CD4-positive, alpha-beta T cell treated with Interleukin-17A for 1 hour (primary cell): ENCODE data around the gene PIAS3.

ENCODE experiments used
- DNase-seq: peaks from one replicate; pipeline ENCODE4 v3.0.0-alpha.2; 2020

The PIAS3 gene

DNA sequence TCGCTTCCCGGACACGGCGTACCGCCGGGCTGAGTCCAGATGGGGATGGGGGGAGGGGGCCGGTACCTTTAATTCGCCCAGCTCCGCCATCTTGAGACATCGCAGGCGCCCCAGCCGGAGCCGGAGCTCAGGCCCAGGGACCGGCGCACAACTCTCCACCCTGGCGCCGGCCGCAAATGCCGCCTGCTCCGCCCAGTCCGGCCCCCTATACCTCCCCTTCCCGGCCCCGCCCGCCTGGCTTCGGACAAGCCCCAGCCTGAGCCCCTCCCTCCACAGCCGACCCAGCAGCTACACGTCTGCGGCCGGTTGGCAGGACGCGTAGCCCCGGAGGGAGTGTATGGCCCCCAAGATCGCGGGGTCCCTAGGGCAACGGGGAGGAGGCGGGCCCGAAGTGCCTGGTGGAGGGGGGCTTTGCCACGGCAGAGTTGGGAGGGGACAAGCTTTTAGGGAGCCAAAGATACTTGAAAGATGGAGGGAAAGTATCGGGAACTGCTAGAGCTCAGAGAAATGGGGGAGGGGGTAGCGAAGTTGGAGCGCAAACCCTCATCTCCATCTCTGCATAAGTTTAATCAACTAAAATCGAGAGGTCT lies at the start of gene PIAS3:
TSS of gene PIAS3 (minus strand) at position 181 of the 590 bp plus-strand sequence. CDS start at position 90, 91 bp downstream.
- peak; percentile 85 for DNase-seq

GRCh38 chr1:145908653-145909052 lies 49.8 kb upstream of the PIAS3 start:
- DNase-seq, result no peak

DNA sequence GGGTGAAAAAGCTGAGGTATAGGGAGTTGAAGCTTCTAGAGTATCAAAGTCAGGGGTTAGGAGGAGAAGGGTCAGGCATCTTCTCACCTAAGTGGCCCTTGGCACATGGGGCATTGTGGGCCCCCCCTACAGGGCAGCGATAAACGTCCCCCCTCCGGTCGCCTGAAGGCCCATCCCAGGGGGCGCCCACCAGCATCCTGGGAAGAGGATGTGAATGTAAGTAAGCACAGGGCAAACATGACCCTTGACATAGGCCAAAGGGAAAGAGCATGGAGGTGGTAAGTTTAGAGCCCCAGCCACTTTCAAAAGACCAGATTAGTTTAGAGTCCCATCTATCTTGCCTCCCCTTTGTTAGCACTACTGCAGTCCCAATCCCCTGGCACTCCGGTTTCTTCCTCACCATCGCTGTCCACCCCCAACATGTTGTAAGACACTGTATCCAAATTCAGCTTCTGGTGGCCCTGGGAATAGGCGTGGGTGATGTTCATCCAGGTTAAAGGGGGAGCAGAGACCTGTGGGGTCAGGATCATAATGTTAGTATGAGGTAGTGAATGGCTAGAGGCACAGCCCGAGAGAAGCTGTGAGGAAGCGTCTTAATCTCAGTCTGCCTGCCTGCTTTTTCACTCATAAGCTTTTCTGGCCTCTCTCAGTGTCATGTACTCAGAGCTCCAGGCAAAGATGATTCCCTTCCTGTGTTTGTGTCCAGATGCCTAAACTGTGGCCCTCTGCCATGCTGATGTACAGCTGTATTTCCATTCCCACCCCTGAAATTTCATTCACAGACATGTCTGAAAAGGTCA lies 48.3 kb upstream of the PIAS3 start:
- DNase-seq, result no peak

GRCh38 chr1:145901312-145902021 lies 42.6 kb upstream of the PIAS3 start:
- no peak for DNase-seq

GRCh38 chr1:145898756-145899155 lies 39.9 kb upstream of the PIAS3 start:
- no peak for DNase-seq

DNA sequence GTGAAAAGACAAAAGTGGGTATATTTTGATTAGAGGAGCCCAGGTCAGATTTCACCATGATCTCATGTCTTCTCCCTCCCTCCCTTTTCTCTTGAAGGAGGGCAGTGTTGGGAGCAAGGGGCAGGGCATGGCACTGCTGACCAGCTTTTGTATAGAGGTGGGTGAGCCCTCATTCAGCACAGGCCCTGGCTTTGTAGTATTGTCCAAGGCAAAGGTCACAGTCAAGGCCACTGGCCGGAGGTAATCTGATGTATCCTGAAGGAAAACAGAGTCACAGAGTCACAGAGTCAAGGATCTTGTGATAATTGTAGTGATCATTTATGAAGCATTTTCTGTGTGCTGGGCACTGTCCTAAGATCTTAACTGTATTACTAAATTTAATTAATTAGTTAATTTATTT lies 39.1 kb upstream of the PIAS3 start:
- no peak for DNase-seq

DNA sequence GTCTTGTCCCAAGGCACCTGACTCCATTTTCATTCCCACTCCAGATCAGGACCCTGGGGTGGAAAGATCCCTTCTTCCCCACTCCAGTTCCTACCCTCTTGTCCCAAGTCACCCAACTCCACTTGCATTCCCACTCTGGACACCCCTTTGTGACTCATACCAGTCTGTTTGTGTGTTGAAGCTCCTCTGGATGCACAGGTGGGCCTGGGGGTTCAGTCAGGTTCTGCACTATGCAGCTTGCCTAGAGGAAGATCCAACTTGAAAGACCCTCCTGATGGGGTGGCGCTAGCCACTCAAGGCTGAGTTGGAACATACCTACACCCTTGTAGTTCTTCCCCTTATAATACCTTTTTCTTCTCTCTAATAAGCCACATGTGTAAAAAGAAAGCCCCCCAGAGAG lies 36.6 kb upstream of the PIAS3 start:
- DNase-seq, result no peak

GRCh38 chr1:145893306-145894055 lies 34.6 kb upstream of the PIAS3 start:
- DNase-seq, result no peak

GRCh38 chr1:145892486-145893087 lies 33.7 kb upstream of the PIAS3 start:
- no peak for DNase-seq

DNA sequence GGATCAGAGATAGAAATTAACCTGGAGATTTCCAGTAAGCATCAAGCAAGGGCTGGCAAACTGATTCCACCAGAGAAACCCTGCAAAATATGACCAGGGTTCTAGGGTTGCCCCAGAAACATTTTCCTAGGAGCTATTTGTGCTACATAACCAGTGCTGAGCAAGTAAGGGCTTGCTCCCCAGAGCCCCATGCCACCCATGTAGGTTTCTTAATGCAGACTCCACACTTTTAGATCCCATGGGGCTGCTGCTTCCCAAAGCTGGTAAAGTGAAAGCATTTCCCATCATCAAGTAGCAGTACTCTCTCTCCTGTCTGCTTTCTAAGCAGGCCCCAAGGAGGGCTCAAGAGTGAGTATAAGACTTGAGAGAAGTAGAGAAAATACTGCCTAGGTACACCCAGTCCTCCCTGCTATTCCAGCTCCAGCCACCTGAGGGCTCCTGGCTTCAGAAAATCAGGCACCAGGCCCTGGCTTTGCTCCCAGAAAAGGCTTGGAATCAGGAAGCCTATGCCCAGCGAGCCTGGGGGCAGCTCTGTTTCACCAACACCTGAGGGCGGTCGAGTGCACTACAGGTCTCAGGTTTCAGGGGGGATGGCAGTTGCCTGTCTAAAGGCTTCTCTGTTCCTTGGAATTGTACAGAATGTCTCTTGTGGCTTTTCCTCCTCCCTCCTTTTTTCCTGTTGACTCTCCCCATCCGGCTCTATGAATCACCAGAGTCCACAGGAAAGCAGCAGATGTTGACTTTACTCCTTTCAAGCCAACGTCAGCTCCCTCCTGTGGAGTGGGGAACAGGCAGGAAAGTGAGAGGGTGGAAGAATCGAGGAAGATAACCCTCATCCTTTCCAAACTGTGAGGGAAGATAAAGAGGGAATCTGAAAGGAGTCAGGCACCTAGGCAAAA lies 33.0 kb upstream of the PIAS3 start:
- DNase-seq, result peak; percentile 58

DNA sequence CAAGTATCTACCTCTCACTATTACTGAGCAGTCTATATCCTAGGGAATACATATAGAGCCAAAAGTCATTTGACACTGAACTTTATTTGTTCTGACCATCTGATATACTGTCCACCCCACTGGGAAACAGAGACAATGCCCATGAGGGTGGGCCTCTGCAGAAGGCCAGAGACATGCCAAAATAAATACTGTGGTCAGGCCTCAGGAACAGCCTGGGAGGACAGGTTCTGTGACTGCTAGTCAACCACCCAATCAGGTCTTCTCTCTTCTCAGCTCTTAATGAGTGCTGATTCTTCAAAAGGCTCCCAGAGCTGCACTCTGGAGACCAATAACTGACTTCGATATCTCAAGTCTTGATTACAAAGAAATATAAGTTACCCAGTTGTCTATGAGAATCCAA lies 32.3 kb upstream of the PIAS3 start:
- DNase-seq, result no peak

DNA sequence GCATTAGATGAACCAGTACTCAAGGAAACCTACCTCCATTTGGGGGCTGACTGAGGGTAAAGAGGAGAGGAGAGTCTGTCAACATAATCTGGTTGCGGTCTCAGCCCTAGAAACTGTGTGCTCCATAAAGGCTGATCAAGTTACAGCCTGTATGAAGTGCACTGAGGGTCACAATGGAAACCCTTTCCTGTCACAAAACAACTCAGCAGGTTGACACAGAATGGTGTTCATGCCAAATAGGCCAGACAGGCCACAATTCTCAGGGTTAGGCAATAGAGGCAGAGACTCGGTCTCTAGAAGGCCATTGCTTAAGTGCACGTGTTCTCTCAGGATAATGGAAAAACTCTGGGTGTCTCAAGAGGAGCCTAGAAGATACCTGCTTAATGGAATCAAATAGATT lies 30.8 kb upstream of the PIAS3 start:
- DNase-seq, result no peak

DNA sequence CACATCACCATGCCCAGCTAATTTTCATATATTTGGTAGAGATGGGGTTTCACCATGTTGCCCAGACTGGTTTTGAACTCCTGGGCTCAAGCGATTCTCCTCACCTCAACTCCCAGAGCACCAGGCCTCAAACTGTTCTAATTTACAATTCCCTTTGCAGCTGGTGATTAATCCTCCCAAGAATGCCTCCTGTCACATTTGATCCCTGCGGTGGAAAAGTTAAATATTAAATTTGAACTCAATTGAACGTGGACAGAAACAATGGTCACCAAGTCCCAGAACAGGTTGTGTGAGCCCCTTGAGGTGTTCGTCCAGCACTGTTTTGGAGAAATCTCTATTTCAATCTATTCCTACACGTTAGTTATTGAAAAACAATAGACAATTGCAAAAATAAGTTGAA lies 28.8 kb upstream of the PIAS3 start:
- DNase-seq, result no peak

- DNase-seq, result no peak
Observed at GRCh38 chr1:145886816-145887215, 27.9 kb upstream of the PIAS3 start.

DNA sequence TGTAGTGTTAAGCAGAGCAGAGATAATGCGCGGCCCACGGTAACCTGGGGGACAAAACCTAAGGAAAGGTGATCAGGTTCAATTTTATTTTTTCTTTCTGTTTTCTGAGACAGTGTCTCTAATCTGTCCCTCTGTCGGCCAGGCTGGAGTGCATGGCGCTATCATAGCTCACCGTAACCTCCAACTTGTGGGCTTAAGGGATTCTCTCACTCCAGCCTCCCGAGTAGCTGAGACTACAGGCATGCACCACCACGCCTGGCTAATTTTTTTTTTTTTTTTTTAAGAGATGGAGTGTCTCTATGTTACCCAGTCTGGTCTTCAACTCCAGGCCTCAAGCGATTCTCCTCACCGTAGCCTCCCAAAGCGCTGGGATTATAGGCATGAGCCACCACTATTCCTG lies 27.5 kb upstream of the PIAS3 start:
- DNase-seq, result no peak

- peak; percentile 87 for DNase-seq
Observed at GRCh38 chr1:145885738-145886287, 26.9 kb upstream of the PIAS3 start, which contains the start of gene ANKRD35. Gene ANKRD35, minus strand, starts transcription at chr1:145885866. Its CDS starts 108 bp downstream, at chr1:145885758.

GRCh38 chr1:145884675-145885074 lies 25.8 kb upstream of the PIAS3 start:
- DNase-seq, result no peak

GRCh38 chr1:145879775-145880174 lies 20.9 kb upstream of the PIAS3 start:
- no peak for DNase-seq

- DNase-seq, result no peak
Observed at GRCh38 chr1:145878724-145879123, 19.8 kb upstream of the PIAS3 start.

- DNase-seq, result no peak
Observed at GRCh38 chr1:145877923-145878486, 19.1 kb upstream of the PIAS3 start.

DNA sequence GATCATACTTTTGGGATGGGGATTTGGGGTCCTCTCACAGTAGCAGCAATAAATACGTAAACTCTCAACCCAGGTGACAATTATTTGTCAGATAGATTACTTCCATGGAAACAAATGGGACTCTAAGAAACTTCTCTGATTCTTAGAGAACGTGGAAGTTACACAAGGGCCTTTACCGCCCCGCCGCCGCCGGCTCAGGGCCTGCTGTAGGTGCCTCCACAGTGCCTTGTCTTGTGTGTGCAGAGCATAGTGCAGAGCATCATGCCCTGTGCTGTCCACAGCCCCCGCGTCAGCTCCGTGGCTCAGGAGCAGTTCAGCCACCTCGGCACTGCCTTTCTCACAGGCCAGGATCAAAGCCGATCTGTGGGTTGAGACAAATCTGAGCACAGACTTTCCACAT lies 15.8 kb upstream of the PIAS3 start:
- DNase-seq, result no peak
